GM12892 (cell line): ENCODE data around the gene PHF12.

Source experiments
- POLR2A ChIP-seq: IDR thresholded peaks from 2 replicates; pipeline ENCODE4 v1.6.1; 2011; ENCODE audit warnings: low read depth, low read length, control low read depth
- POLR2AphosphoS5 ChIP-seq: IDR thresholded peaks from 2 replicates; pipeline ENCODE4 v1.6.1; 2011; ENCODE audit warnings: low read depth, low read length, control low read depth

DNA sequence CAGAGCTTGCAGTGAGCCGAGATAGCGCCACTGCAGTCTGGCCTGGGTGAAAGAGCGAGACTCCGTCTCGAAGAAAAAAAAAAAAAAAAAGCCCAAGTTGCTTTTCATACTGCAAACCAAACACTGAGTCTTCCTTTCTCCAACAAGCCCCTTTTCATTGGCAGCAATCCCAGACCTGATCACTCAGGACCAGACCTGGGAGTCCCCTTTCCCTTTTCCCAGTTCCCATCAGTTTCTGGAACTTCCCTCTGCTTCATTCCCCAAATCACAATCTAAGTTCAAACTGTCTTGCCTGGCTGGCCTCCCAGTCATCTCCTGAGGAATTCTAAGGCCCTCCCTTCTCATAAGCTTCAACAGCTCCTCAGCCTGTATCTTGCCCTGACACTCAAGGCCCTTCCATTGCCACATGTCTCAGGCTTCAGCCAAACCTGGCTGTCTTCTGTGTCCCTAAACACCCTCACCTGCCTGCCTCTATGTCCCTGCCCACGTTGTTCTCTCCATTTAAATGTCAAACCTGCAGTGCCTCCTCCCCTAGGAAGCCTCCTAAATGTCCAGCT is 11.8 kb upstream of the PHF12 start:
- TF ChIP-seq POLR2AphosphoS5: no peak
- no peak for TF ChIP-seq POLR2A
